ENCODE measurements around the gene FAM174A.

DNA sequence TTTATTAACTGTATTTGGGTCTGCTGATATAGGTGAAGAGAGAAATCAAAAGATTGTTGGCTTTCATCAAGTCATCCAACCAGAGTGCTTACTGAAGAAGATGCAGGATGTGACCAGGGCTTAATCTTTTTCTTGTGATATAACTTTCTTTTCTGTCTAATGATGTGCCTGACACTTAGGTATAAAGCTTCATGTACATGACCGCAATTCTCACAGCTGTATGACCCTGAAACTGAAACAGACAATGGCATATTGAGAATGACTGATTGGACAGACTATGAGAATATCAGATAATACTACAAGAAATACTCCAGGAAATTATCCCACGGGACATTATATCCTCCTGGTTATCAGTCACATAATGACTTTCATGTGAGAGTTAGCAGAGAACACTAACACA is 32.5 kb upstream of the FAM174A start:
- TF ChIP-seq FOXK2 (conservative IDR thresholded peaks at IDR 0.05 in 1 of 2, IDR thresholded peaks at IDR 0.05 in 1 of 2; ENCODE audit: low read depth in 2 of 2), result no peak
- TF ChIP-seq, protein P1, sequence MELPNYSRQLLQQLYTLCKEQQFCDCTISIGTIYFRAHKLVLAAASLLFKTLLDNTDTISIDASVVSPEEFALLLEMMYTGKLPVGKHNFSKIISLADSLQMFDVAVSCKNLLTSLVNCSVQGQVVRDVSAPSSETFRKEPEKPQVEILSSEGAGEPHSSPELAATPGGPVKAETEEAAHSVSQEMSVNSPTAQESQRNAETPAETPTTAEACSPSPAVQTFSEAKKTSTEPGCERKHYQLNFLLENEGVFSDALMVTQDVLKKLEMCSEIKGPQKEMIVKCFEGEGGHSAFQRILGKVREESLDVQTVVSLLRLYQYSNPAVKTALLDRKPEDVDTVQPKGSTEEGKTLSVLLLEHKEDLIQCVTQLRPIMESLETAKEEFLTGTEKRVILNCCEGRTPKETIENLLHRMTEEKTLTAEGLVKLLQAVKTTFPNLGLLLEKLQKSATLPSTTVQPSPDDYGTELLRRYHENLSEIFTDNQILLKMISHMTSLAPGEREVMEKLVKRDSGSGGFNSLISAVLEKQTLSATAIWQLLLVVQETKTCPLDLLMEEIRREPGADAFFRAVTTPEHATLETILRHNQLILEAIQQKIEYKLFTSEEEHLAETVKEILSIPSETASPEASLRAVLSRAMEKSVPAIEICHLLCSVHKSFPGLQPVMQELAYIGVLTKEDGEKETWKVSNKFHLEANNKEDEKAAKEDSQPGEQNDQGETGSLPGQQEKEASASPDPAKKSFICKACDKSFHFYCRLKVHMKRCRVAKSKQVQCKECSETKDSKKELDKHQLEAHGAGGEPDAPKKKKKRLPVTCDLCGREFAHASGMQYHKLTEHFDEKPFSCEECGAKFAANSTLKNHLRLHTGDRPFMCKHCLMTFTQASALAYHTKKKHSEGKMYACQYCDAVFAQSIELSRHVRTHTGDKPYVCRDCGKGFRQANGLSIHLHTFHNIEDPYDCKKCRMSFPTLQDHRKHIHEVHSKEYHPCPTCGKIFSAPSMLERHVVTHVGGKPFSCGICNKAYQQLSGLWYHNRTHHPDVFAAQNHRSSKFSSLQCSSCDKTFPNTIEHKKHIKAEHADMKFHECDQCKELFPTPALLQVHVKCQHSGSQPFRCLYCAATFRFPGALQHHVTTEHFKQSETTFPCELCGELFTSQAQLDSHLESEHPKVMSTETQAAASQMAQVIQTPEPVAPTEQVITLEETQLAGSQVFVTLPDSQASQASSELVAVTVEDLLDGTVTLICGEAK (IDR thresholded peaks at IDR 0.05), result no peak
- TF ChIP-seq, protein P1 (CRISPR knock-in tag; IDR thresholded peaks at IDR 0.05), result no peak
- TF ChIP-seq, protein P2, sequence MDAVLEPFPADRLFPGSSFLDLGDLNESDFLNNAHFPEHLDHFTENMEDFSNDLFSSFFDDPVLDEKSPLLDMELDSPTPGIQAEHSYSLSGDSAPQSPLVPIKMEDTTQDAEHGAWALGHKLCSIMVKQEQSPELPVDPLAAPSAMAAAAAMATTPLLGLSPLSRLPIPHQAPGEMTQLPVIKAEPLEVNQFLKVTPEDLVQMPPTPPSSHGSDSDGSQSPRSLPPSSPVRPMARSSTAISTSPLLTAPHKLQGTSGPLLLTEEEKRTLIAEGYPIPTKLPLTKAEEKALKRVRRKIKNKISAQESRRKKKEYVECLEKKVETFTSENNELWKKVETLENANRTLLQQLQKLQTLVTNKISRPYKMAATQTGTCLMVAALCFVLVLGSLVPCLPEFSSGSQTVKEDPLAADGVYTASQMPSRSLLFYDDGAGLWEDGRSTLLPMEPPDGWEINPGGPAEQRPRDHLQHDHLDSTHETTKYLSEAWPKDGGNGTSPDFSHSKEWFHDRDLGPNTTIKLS (IDR thresholded peaks at IDR 0.05; ENCODE audit: borderline replicate concordance, low read depth), result no peak
- no peak for TF ChIP-seq MAFF (IDR thresholded peaks at IDR 0.05; ENCODE audit: low read length)
- no peak for TF ChIP-seq CTCF (IDR thresholded peaks at IDR 0.05 in 2 of 3, conservative IDR thresholded peaks at IDR 0.05 in 1 of 3; ENCODE audit: insufficient read depth in 2 of 3, low read depth in 1 of 3, low read length in 3 of 3)
- TF ChIP-seq, protein P3, sequence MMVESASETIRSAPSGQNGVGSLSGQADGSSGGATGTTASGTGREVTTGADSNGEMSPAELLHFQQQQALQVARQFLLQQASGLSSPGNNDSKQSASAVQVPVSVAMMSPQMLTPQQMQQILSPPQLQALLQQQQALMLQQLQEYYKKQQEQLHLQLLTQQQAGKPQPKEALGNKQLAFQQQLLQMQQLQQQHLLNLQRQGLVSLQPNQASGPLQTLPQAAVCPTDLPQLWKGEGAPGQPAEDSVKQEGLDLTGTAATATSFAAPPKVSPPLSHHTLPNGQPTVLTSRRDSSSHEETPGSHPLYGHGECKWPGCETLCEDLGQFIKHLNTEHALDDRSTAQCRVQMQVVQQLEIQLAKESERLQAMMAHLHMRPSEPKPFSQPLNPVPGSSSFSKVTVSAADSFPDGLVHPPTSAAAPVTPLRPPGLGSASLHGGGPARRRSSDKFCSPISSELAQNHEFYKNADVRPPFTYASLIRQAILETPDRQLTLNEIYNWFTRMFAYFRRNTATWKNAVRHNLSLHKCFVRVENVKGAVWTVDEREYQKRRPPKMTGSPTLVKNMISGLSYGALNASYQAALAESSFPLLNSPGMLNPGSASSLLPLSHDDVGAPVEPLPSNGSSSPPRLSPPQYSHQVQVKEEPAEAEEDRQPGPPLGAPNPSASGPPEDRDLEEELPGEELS (CRISPR knock-in tag; IDR thresholded peaks at IDR 0.05; ENCODE audit: borderline replicate concordance), result no peak
